ENCODE results near the gene SHISA7.

GRCh38 chr19:55441692-55442321 lies 1.3 kb downstream of the SHISA7 start:
- TF ChIP-seq CTCF (IDR thresholded peaks at IDR 0.05) (no peak), POLR2A (IDR thresholded peaks at IDR 0.05) (no peak)

All from heart left ventricle (tissue), 13 donors.